Testis (tissue), 3 donors: ENCODE measurements around the gene CPA1. TPM values are rescaled to one million over a fixed set of nuclear protein-coding genes. Genes with fewer than 3 reads are reported as not detected.
A peak's percentile ranks its signal among the peaks of the same experiment; 100 is the strongest.

Source experiments
- DNase-seq: peaks from one replicate; pipeline ENCODE4 v3.0.0-alpha.2; 2019
- H3K27ac ChIP-seq, 2 donors: fragments of 200-600 bp; sonication (generic); one replicate each; pipeline ENCODE4 v1.5.1; 2019
- H3K27me3 ChIP-seq: fragments of 200-600 bp; sonication (generic); one replicate; pipeline ENCODE4 v1.5.1; 2019
- H3K36me3 ChIP-seq: fragments of 200-600 bp; sonication (generic); one replicate; pipeline ENCODE4 v1.5.1; 2017; ENCODE audit warnings: low read depth; ENCODE audit errors: missing control alignments
- H3K4me1 ChIP-seq: fragments of 200-600 bp; sonication (generic); one replicate; pipeline ENCODE4 v1.5.1; 2019
- H3K4me3 ChIP-seq, 2 donors: fragments of 200-600 bp; sonication (generic); one replicate each; pipeline ENCODE4 v1.5.1; 2017 to 2019
- H3K9me3 ChIP-seq: fragments of 200-600 bp; sonication (generic); one replicate; pipeline ENCODE4 v1.5.1; 2017
- CTCF ChIP-seq, 3 experiments: fragments of 450-650 bp in 2 of 3; fragments of 200-600 bp in 1 of 3; sonication (generic) in 1 of 3; IDR thresholded peaks; one replicate each; pipeline ENCODE4 v1.5.1; 2016 to 2019; ENCODE audit warnings: antibody characterized with exemption in 3 of 3, mild to moderate bottlenecking in 2 of 3, moderate library complexity in 1 of 3
- POLR2A ChIP-seq: fragments of 450-650 bp; IDR thresholded peaks from one replicate; pipeline ENCODE4 v1.6.1; 2017; ENCODE audit warnings: antibody characterized with exemption, mild to moderate bottlenecking, moderate library complexity
- WGBS, 2 donors: methylation state at CpG; one replicate each; pipeline ENCODE4 v1.1.5; 2018; 5-methylcytosine and 5-hydroxymethylcytosine counted together
- intact Hi-C: fragments of 100-400 bp; cut with DNase I; formaldehyde crosslinking; loops from one replicate; pipeline ENCODE4 v1.15.1; 2023; ENCODE audit warnings: low total_unique reads
- polyA plus RNA-seq: library from polyadenylated mRNA; stranded (reverse); fragments of 350-450 nt; fragmentation: Illumina TruSeq; extraction: RNeasy Lipid Tissue Mini Kit (QIAGEN cat#74804); gene quantifications from one replicate; pipeline ENCODE4 v1.2.3, GENCODE V29; 2014; ENCODE audit warnings: low read depth, low replicate concordance; ENCODE audit not compliant: insufficient read depth
- total RNA-seq, 2 donors: library from RNA; depleted of rRNA; stranded (reverse); fragments of >200 nt; gene quantifications; one replicate each; pipeline ENCODE4 v1.2.3, GENCODE V29; 2016

CPA1 gene
- total and polyA plus RNA-seq, 3 donors from 2014 or later, result 2.5 to 3.9 (median 3.0) TPM

- H3K27me3 ChIP-seq, result no peaks in the 10 kb centered on the region
- no peak overlapping the region for H3K4me3 ChIP-seq
- intact Hi-C loops, result no loop called here
- no peaks in the 10 kb centered on the region for H3K9me3 ChIP-seq
- H3K27ac ChIP-seq, result no peak overlapping the region
- TF ChIP-seq CTCF (IDR thresholded peaks at IDR 0.05), result no peak
- no peak for TF ChIP-seq POLR2A
- DNase-seq, result no peak
- H3K4me1 ChIP-seq, result no peaks in the 10 kb centered on the region
- H3K36me3 ChIP-seq, result no peaks in the 10 kb centered on the region
- 85 to 86% methylated on average over 12 of the region's 12 CpGs for WGBS, 2 donors
Measured at GRCh38 chr7:130346941-130347340, 33.4 kb upstream of the CPA1 start.

- no peak for DNase-seq
- intact Hi-C loops, result no loop called here
Measured at GRCh38 chr7:130349911-130350782, 30.1 kb upstream of the CPA1 start.

GRCh38 chr7:130350945-130351790 is 29.1 kb upstream of the CPA1 start:
- Histone ChIP-seq H3K27me3 (no peaks in the 10 kb centered on the region), H3K27ac (peak overlapping the region in 1 of 2 donors; percentile 69), H3K36me3 (no peaks in the 10 kb centered on the region), H3K4me1 (peaks cover 4% of the 10 kb centered on the region), H3K4me3 (no peak overlapping the region), H3K9me3 (no peaks in the 10 kb centered on the region)
- no peak for DNase-seq
- TF ChIP-seq POLR2A (no peak), CTCF (IDR thresholded peaks at IDR 0.05) (no peak)
- WGBS, 2 donors, result 45 to 52% methylated on average over 17 to 20 of the region's 20 CpGs
- intact Hi-C loops, result no loop called here

More at GRCh38 chr7:130349911-130350782, 30.1 kb upstream of the CPA1 start:
- no peaks in the 10 kb centered on the region for H3K9me3 ChIP-seq
- no peaks in the 10 kb centered on the region for H3K4me1 ChIP-seq
- 71 to 81% methylated on average over 16 of the region's 16 CpGs for WGBS, 2 donors
- TF ChIP-seq POLR2A (no peak), CTCF (IDR thresholded peaks at IDR 0.05) (no peak)
- H3K27ac ChIP-seq, result peak overlapping the region in 1 of 2 donors; percentile 69
- no peaks in the 10 kb centered on the region for H3K36me3 ChIP-seq
- H3K27me3 ChIP-seq, result no peaks in the 10 kb centered on the region
- H3K4me3 ChIP-seq, result no peak overlapping the region

GRCh38 chr7:130351791-130352090 is 28.6 kb upstream of the CPA1 start:
- no peaks in the 10 kb centered on the region for H3K36me3 ChIP-seq
- TF ChIP-seq CTCF (IDR thresholded peaks at IDR 0.05) (no peak), POLR2A (no peak)
- no peak overlapping the region for H3K4me3 ChIP-seq
- intact Hi-C loops, result no loop called here
- no peak for DNase-seq
- no peaks in the 10 kb centered on the region for H3K27me3 ChIP-seq
- peaks cover 10% of the 10 kb centered on the region for H3K4me1 ChIP-seq
- 76% methylated on average over 4 to 6 of the region's 6 CpGs for WGBS, 2 donors
- no peaks in the 10 kb centered on the region for H3K9me3 ChIP-seq
- H3K27ac ChIP-seq, result peak overlapping the region in 1 of 2 donors; percentile 69
